HCT116 (cell line): ENCODE measurements around the gene FBXO31. TPM values are rescaled to one million over a fixed set of nuclear protein-coding genes. Genes with fewer than 3 reads are reported as not detected.

Experiments
- ATAC-seq: fragments of 200-7000 bp; cut with Tn5 transposase; 2 replicates; pipeline ENCODE4 v1.9.1; 2020; ENCODE audit warnings: mild to moderate bottlenecking, moderate library complexity
- BruUV-seq: library from RNA; stranded (reverse); fragments of 400-500 nt; replicated peaks from 2 replicates; lab custom pipeline; 2021; lab: Mats Ljungman, UMichigan
- CTCF ChIA-PET: fragments of 300-600 bp; sonication (Branson Sonifier 250); formaldehyde crosslinking; loops from one replicate; lab custom pipeline; 2021; ENCODE audit warnings: antibody characterized with exemption; lab: Charles Lee
- POLR2A ChIA-PET: fragments of 300-600, 350-600 bp; sonication (Branson Sonifier 250); formaldehyde crosslinking; loops from one replicate; lab custom pipeline; 2021; ENCODE audit warnings: antibody characterized with exemption; lab: Charles Lee
- RAD21 ChIA-PET, 2 experiments: fragments of 300-600 bp; sonication (Branson Sonifier 250); formaldehyde crosslinking; loops; one replicate each; lab custom pipeline; 2023; ENCODE audit warnings: low total read pairs in 2 of 2; ENCODE audit not compliant: uncharacterized antibody in 2 of 2, unreplicated experiment in 2 of 2, low non-redundant PET in 1 of 2; lab: Charles Lee
- DNase-seq: peaks from one replicate; pipeline ENCODE4 v3.0.0-alpha.2; 2010; ENCODE audit warnings: low read depth, low spot score
- H2AFZ ChIP-seq: fragments of 200-600 bp; shearing (Covaris generic), sonication (generic); 2 replicates; pipeline ENCODE4 v1.6.1; 2017; ENCODE audit warnings: low read depth, mixed run types, mixed read lengths, antibody characterized with exemption, low read length; ENCODE audit not compliant: poor library complexity, severe bottlenecking
- H3K27ac ChIP-seq: 2 replicates; pipeline ENCODE4 v1.5.1; 2012; ENCODE audit warnings: low read depth, low read length
- H3K27me3 ChIP-seq: fragments of 200-600 bp; sonication (generic); 2 replicates; pipeline ENCODE4 v1.6.1; 2016; ENCODE audit warnings: mixed run types, low read length, mixed read lengths; ENCODE audit not compliant: insufficient read depth
- H3K36me3 ChIP-seq, 2 experiments: fragments of 200-500 bp in 1 of 2; fragments of 200-600 bp in 1 of 2; sonication (Bioruptor generic) in 1 of 2; sonication (generic) in 1 of 2; 2 replicates each; pipeline versions ENCODE4 v1.5.1 to v1.6.1; 2014 to 2016; ENCODE audit warnings: low read length in 2 of 2, inconsistent platforms in 1 of 2, mixed read lengths in 1 of 2, mixed run types in 1 of 2; ENCODE audit not compliant: insufficient read depth in 2 of 2, control insufficient read depth in 1 of 2
- H3K4me1 ChIP-seq, 2 experiments: fragments of 200-600 bp in 1 of 2; sonication (generic) in 1 of 2; 2 replicates each; pipeline versions ENCODE4 v1.5.1 to v1.6.1; 2012 to 2017; ENCODE audit warnings: low read length in 2 of 2, inconsistent platforms in 1 of 2, mild to moderate bottlenecking in 1 of 2, mixed read lengths in 1 of 2, mixed run types in 1 of 2, moderate library complexity in 1 of 2; ENCODE audit not compliant: insufficient read depth in 2 of 2, control insufficient read depth in 1 of 2
- H3K4me2 ChIP-seq: fragments of 200-600 bp; sonication (generic); 2 replicates; pipeline ENCODE4 v1.6.1; 2017; ENCODE audit warnings: mixed run types, low read length, mixed read lengths
- H3K4me3 ChIP-seq, 2 experiments: fragments of 200-600 bp in 1 of 2; sonication (generic) in 1 of 2; replicated peaks in 1 of 2; 2 replicates each; pipeline ENCODE4 v1.5.1; 2011 to 2016; ENCODE audit warnings: low read length in 2 of 2, control low read depth in 1 of 2, low read depth in 1 of 2, mild to moderate bottlenecking in 1 of 2, mixed read lengths in 1 of 2, mixed run types in 1 of 2
- H3K79me2 ChIP-seq: fragments of 200-600 bp; sonication (generic); 2 replicates; pipeline ENCODE4 v1.6.1; 2017; ENCODE audit warnings: mild to moderate bottlenecking, mixed run types, low read length, moderate library complexity, mixed read lengths; ENCODE audit not compliant: insufficient read depth
- H3K9ac ChIP-seq: fragments of 200-600 bp; sonication (generic); 2 replicates; pipeline ENCODE4 v1.6.1; 2016; ENCODE audit warnings: low read length, mixed read lengths
- H3K9me2 ChIP-seq: fragments of 200-600 bp; sonication (generic), shearing (Covaris generic); 2 replicates; pipeline ENCODE4 v1.6.1; 2017; ENCODE audit warnings: mixed run types, mild to moderate bottlenecking, moderate library complexity; ENCODE audit not compliant: insufficient read depth
- H3K9me3 ChIP-seq, 2 experiments: fragments of 200-500 bp in 1 of 2; fragments of 200-600 bp in 1 of 2; sonication (Bioruptor generic) in 1 of 2; sonication (generic) in 1 of 2; 2 replicates each; pipeline ENCODE4 v1.6.1; 2014 to 2017; ENCODE audit warnings: low read length in 2 of 2, mixed read lengths in 2 of 2, inconsistent platforms in 1 of 2, low read depth in 1 of 2, mild to moderate bottlenecking in 1 of 2, mixed run types in 1 of 2, moderate library complexity in 1 of 2; ENCODE audit not compliant: control insufficient read depth in 1 of 2, insufficient read depth in 1 of 2
- H4K20me1 ChIP-seq: fragments of 200-600 bp; sonication (generic), shearing (Covaris generic); 2 replicates; pipeline ENCODE4 v1.6.1; 2017; ENCODE audit warnings: mixed run types, mild to moderate bottlenecking, moderate library complexity; ENCODE audit not compliant: insufficient read depth
- ATF3 ChIP-seq: IDR thresholded peaks from 2 replicates; pipeline ENCODE4 v1.6.1; 2012
- CBX3 ChIP-seq: IDR thresholded peaks from 2 replicates; pipeline ENCODE4 v1.6.1; 2012; ENCODE audit warnings: low read depth
- CEBPB ChIP-seq: IDR thresholded peaks from 2 replicates; pipeline ENCODE4 v1.6.1; 2012; ENCODE audit warnings: low read depth
- CTCF ChIP-seq, 3 experiments: fragments of 200-600 bp in 1 of 3; sonication (generic) in 1 of 3; IDR thresholded peaks in 2 of 3; conservative IDR thresholded peaks in 1 of 3; 2 replicates each; pipeline ENCODE4 v1.5.1; 2012 to 2017; ENCODE audit warnings: low read depth in 2 of 3, low read length in 2 of 3, antibody characterized with exemption in 1 of 3, borderline replicate concordance in 1 of 3, control low read depth in 1 of 3, mild to moderate bottlenecking in 1 of 3, mixed read lengths in 1 of 3, mixed run types in 1 of 3, moderate library complexity in 1 of 3; ENCODE audit not compliant: insufficient read depth in 1 of 3
- EGR1 ChIP-seq: IDR thresholded peaks from 2 replicates; pipeline ENCODE4 v1.6.1; 2012; ENCODE audit warnings: low read depth
- ELF1 ChIP-seq: IDR thresholded peaks from 2 replicates; pipeline ENCODE4 v1.6.1; 2012; ENCODE audit warnings: low read depth, borderline replicate concordance
- EZH2 ChIP-seq: fragments of 200-600 bp; sonication (generic); IDR thresholded peaks from 2 replicates; pipeline ENCODE4 v1.6.1; 2017; ENCODE audit warnings: antibody characterized with exemption, mixed run types
- FOSL1 ChIP-seq: IDR thresholded peaks from 2 replicates; pipeline ENCODE4 v1.6.1; 2012; ENCODE audit warnings: low read depth
- JUND ChIP-seq: IDR thresholded peaks from 2 replicates; pipeline ENCODE4 v1.6.1; 2012
- MAX ChIP-seq: IDR thresholded peaks from 2 replicates; pipeline ENCODE4 v1.6.1; 2012
- POLR2AphosphoS5 ChIP-seq: IDR thresholded peaks from 2 replicates; pipeline ENCODE4 v1.6.1; 2011; ENCODE audit warnings: mild to moderate bottlenecking, low read depth, low read length, moderate library complexity
- RAD21 ChIP-seq: IDR thresholded peaks from 2 replicates; pipeline ENCODE4 v1.6.1; 2012; ENCODE audit warnings: low read depth, mild to moderate bottlenecking
- REST ChIP-seq: IDR thresholded peaks from 2 replicates; pipeline ENCODE4 v1.6.1; 2012; ENCODE audit warnings: low read depth
- SIN3A ChIP-seq: IDR thresholded peaks from 2 replicates; pipeline ENCODE4 v1.6.1; 2012; ENCODE audit warnings: low read depth
- SP1 ChIP-seq: IDR thresholded peaks from 2 replicates; pipeline ENCODE4 v1.6.1; 2012; ENCODE audit warnings: low read depth
- SRF ChIP-seq: IDR thresholded peaks from 2 replicates; pipeline ENCODE4 v1.6.1; 2012; ENCODE audit warnings: low read depth
- TCF7L2 ChIP-seq: IDR thresholded peaks from 2 replicates; pipeline ENCODE4 v1.7.0; 2011; ENCODE audit warnings: borderline replicate concordance, inconsistent platforms; ENCODE audit not compliant: insufficient read depth, insufficient read length; ENCODE audit errors: extremely low read depth
- YY1 ChIP-seq: IDR thresholded peaks from 2 replicates; pipeline ENCODE4 v1.6.1; 2011; ENCODE audit warnings: low read length, low read depth, moderate library complexity, mild to moderate bottlenecking; ENCODE audit not compliant: insufficient replicate concordance; ENCODE audit errors: extremely low read depth
- ZNF274 ChIP-seq: fragments of 200-500 bp; sonication (Bioruptor generic); IDR thresholded peaks from 2 replicates; pipeline ENCODE4 v1.6.1; 2014; ENCODE audit warnings: mild to moderate bottlenecking, low read depth, low read length, inconsistent platforms
- intact Hi-C: fragments of 100-400 bp; cut with micrococcal nuclease; formaldehyde crosslinking; loops from 2 replicates; pipeline ENCODE4 v1.10.0; 2022
- total RNA-seq: library from RNA; stranded (reverse); gene quantifications from one replicate; pipeline ENCODE4 v1.2.1, GENCODE V29; 2021; ENCODE audit not compliant: unreplicated experiment

FBXO31 gene
- total RNA-seq, 1 experiment from 2014 or later = 52.1 TPM

- H3K4me3 ChIP-seq = no peak overlapping the region
- POLR2A ChIA-PET = no interaction called here
- H3K9me3 ChIP-seq = no peaks in the 10 kb centered on the region
- no peak overlapping the region for H3K9ac ChIP-seq
- H3K9me2 ChIP-seq = no peaks in the 10 kb centered on the region
- no peak overlapping the region for H2AFZ ChIP-seq
- peaks cover 96% of the 10 kb centered on the region for H3K79me2 ChIP-seq
- TF ChIP-seq SP1 (no peak), ATF3 (no peak), RAD21 (no peak), CTCF (IDR thresholded peaks at IDR 0.05 in 2 of 3, conservative IDR thresholded peaks at IDR 0.05 in 1 of 3; ENCODE audit: borderline replicate concordance in 1 of 3, insufficient read depth in 1 of 3, low read depth in 2 of 3, low read length in 2 of 3) (no peak), EGR1 (no peak), MAX (no peak), EZH2 (no peak), FOSL1 (no peak), JUND (no peak), CBX3 (no peak), SIN3A (no peak), YY1 (no peak), TCF7L2 (no peak), ZNF274 (no peak), CEBPB (no peak), SRF (no peak), REST (no peak), ELF1 (no peak), POLR2AphosphoS5 (no peak)
- TF ChIP-seq, all 23 proteins: peak for 0
- H3K27ac ChIP-seq = no peak overlapping the region; the same call in 1 of the 2 replicates
- ChIA-PET RAD21 (no interaction called here), CTCF (no interaction called here)
- H4K20me1 ChIP-seq = peaks cover 12% of the 10 kb centered on the region; the same call in 1 of the 2 replicates
- ATAC-seq = no peak; the same call in 1 of the 2 replicates
- peaks cover 0 to 7% of the 10 kb centered on the region in 2 experiments; a peak in 2 of 4 replicates for H3K4me1 ChIP-seq
- DNase-seq = no peak
- BruUV-seq = no TSS peak
- H3K4me2 ChIP-seq = no peak overlapping the region
- intact Hi-C loops = no loop called here
- no peaks in the 10 kb centered on the region; a peak in 1 of 4 replicates for H3K36me3 ChIP-seq
- no peaks in the 10 kb centered on the region for H3K27me3 ChIP-seq
Measured at GRCh38 chr16:87369796-87370719, 13.5 kb downstream of the FBXO31 start.
